ENCODE measurements around the gene PPIL4.
"Not testable (repeated sequence)": the region's sequence is repeated elsewhere in the genome, so short reads cannot be mapped to it uniquely, and the experiment has no call there.

Gene PPIL4

GRCh38 chr6:149515494-149515893 is 30.3 kb downstream of the PPIL4 start:
- no peak for DNase-seq

GRCh38 chr6:149513915-149514314 is 31.9 kb downstream of the PPIL4 start:
- DNase-seq, result no peak

DNA sequence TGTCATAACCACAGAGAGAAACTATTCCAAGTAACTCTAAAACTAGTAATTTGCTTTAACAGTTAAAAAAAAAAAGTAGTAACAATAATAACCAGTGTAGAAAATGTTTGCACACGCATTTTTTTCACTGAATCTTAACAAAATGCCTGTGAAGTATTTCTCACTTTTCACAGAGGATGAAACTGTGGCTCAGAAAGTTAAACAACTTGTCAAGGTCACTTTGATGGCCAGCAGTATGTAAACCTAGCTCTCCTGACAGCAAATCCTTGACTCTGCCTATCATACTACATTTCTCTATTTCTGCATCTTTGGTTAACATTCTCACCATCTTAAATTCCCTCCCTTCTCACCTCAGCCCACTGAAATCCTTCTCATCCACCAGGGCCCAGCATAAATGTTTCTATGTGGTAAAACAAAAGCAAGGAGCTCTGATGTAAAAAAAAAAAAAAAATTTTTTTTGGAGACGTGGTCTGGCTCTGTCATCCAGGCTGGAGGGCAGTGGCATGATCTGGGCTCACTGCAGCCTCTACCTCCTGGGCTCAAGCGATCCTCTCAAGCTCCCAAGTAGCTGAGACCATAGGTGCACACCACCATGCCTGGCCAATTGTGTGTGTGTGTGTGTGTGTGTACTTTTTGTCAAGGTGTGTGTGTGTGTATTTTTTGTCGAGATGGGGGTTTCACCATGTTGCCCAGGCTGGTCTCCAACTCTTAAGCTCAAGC is 34.9 kb downstream of the PPIL4 start:
- no peak for DNase-seq

DNA sequence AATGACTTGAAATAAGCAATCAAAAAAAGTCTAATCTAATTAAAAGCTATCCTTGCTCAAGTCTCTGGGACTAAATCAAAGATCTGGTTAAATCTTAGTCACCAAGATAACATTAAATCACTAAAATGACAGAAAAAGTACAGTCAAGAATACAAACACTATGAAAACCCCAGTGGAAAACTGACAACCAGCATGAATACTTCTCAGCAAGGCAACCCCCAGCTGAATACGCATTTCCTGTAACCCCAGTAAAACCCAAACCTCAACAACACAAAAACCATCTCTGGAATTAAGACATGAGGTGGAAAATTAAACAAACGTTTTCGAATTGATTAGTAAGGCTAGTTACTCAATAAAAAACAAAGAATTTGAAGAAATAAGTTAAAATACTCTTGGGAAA is 37.4 kb downstream of the PPIL4 start:
- no peak for DNase-seq

DNA sequence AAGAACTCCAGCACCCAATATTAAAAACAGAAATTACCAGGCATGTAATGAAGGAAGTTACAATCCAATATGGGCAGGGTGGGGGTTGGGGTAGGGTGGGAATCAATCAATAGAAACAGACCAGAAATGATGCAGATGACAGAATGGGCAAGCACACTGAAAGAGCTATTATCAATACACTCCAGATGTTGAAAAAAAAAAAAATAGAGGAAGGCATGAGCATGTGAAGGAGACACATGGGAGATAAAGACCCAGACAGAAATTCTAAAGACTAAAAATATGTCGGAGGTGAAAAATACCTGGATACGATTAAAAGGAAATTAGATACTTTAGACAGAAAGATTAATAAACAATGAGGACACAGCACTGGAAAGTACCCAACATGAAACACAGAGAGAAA is 42.0 kb downstream of the PPIL4 start:
- no peak for DNase-seq

DNA sequence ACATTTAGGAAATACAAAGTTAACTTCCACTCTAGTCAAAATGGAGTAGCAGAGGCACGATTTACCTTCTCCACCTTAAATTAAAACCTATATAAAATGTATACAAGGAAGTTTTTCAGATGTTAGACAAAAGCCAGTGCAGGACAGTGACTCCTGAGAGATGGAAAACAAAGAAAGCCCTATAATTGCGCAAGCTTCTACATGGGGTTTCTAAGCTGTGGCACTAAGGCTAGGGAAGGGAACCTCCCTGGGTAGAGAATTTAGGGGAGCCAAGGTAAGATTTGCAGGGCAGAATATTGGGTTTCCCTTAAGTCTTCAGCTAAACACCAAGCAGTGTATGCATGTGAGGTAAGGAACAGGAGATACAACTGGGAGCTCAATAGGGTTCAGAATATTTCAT is 42.6 kb downstream of the PPIL4 start:
- no peak for DNase-seq

- no peak for DNase-seq
These were observed 44.1 kb downstream of the PPIL4 start for GRCh38 chr6:149501768-149502167.

DNA sequence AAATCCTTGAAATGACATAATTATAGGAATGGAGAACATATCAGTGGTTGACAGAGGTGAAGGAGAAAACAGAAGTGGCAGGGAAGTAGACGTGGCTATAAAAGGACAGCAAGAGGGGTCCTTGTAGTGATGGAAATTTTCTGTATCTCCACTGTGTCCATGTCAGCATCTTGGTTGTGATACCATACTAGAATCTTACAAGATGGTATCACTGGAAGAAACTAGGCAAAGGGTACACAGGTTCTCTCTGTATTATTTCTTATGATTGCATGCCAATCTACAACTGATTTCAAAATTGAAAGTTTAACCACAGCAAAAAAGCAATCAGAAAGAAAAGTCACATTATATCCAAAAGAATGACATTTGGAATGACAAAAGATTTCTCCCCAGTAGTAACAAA is 44.6 kb downstream of the PPIL4 start:
- DNase-seq, result no peak

GRCh38 chr6:149500096-149500495 is 45.7 kb downstream of the PPIL4 start:
- no peak for DNase-seq

DNA sequence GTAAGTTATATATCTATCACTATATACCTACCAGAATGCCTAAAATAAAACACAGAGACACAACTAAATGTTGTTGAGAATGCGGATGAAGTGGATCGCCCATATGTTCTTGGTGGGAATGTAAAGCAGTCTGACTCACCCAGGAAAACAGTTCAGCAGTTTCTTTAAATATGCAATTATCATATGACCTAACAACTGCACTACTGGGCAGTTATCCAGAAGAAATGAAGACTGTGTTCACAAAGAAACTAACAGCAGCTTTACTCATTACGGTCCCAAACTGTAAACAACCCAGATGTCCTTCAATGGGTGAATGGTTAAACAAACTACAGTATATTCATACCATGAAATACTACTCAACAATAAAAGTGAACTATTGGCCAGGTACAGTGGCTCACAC is 46.8 kb downstream of the PPIL4 start:
- DNase-seq, result no peak

DNA sequence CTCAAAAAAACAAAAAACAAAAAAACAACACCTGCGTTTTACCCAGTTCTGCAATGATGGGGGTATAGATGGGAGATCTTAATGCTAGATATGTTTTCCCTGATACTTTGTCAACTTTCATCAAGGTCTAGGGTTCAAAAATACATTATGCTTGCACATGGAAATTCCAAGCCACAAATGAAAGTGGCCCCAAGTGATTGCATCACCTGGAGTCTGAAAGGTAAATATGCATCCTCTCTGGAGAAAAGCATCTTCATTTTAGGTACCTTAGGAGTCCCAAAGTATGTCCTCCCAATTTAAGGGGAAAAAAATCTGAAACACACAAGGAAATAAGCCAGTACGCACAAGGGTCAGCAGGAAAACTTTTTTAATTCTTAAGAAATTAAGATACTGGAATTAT is 48.5 kb downstream of the PPIL4 start:
- no peak for DNase-seq

DNA sequence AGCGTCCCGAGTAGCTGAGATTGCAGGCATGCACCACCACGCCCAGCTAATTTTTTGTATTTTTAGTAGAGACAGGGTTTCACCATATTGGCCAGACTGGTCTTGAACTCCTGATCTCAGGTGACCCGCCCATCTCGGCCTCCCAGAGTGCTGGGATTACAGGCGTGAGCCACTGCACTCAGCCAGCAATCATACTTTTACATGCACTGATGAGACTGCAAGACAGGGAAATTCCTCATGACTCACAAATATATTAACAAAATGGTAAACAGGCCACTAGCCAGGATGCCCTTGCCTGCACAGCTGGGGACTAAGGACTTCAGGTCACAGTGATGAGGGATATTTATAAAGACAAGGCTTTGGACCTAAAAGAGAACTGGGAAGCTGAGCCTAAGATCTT is 49.2 kb downstream of the PPIL4 start:
- DNase-seq, result not testable (repeated sequence)

DNA sequence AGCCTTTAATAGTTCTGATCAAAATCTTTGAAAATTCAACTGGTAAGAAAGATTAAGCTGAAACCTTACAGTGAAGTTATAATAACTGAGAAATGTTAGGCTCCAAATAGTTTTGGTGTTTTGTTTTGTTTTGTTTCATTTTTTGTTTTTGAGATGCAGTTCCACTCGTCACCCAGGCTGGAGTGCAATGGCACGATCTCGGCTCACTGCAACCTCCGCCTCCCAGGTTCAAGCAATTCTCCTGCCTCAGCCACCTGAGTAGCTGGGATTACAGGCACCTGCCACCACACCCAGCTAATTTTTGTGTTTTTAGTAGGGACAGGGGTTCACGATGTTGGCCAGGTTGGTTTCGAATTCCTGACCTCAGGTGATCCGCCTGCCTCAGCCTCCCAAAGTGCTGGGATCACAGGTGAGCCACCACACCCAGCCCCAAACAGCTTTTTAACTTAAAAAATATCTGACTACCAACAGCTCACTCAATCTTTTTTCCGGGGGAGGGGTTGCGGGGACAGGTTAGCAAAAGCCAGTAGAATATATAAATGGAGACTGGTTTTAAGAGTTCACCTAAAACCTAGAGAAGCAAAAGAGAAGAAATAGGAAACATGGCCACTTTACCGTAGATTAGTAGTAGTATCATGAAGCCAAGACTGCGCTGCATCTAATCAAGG is 50.4 kb downstream of the PPIL4 start:
- DNase-seq, result not testable (repeated sequence)

- DNase-seq, result not testable (repeated sequence)
These were observed 51.0 kb downstream of the PPIL4 start for GRCh38 chr6:149494810-149495209.

GRCh38 chr6:149493761-149494320 is 52.0 kb downstream of the PPIL4 start:
- DNase-seq, result no peak

GRCh38 chr6:149492798-149493343 is 53.0 kb downstream of the PPIL4 start:
- DNase-seq, result no peak

GRCh38 chr6:149489967-149490366 is 55.9 kb downstream of the PPIL4 start:
- DNase-seq, result no peak

DNA sequence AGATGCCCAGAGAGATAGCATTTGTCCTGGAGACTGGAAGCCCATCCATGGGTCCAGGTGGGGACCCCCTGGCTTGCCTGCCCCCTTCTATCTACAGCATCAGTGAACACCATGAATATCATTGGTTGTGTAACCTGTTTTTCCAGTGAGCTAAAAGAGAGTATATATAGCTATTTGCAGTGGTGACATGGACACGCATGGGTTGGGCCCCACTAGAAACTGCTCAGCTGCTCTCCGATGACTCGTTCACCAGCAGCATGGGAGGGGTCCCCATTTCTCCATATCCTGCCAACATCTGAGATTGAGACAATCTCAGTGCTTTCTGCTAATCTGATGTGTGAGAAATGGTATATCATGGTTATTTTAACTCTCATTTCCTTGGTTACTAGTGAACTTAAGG is 57.0 kb downstream of the PPIL4 start:
- DNase-seq, result no peak

DNA sequence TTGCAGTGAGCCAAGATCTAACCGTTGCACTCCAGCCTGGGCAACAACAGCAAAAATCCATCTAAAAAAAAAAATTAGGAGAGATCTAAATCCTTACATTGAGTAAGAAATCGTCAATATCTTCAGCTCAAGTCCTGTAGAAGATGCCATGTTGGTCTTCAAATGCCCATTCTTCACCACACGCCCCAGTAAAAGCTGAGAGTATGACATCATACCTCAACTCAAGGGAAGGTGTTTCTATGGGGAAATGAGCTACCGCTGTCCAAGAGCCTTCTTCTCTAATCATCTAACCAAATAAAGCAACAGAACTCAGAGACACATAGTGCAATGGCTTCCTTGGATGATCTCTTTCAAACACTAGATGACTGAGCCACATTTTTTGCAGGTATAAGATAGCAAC is 58.5 kb downstream of the PPIL4 start:
- DNase-seq, result no peak

DNA sequence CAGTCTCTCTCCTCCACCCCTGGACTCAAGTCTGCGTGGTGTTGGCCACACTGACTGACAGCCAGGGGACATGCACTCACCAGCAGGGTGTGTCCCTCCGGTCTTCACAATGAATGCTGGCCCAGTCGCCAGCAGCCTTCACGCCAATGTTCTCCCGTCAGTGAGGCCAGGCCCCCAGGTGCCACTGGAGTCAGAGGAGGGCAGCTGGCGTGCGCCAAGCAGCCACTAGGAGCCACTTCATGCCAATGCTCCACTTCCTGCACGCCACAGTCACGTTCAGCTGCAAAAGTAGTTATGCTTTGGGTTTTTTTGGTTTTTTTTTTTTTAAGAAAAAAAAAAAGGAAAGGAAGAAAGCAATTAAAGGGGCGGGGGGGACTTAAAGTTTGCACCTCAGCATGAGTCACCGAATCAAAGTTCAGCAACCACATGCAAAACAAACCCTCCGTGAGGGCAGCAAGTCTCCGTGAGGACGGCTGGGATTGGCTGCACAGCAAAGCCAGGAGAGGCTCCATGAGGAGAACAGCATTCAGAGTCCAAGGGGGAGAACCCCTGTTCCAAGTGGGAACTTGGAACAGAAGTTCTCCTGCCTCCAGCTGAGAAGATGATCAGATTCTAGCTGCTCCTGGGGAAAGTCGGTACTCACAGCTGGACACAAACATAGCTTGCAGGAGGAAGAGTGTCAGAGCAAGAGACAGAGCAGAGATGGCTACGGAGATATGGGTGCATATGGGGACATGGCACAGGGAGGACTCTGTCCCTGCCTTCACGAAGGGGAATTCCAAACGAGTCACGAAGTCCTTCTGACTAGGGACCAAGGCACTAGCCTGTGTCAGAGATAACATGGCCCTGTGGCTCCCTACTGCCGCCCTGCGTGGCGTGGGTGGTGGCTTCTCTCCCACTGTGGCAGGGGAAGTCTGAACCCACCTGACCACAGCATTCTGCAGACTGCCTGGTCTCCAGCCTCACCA is 60.8 kb downstream of the PPIL4 start, which contains the start of gene ZC3H12D:
TSS of gene ZC3H12D (minus strand) at position 282 of the 968 bp plus-strand sequence. CDS start 10,471 bp downstream, outside the sequence.
- no peak for DNase-seq

GRCh38 chr6:149483849-149484655 is 61.8 kb downstream of the PPIL4 start:
- no peak for DNase-seq

DNA sequence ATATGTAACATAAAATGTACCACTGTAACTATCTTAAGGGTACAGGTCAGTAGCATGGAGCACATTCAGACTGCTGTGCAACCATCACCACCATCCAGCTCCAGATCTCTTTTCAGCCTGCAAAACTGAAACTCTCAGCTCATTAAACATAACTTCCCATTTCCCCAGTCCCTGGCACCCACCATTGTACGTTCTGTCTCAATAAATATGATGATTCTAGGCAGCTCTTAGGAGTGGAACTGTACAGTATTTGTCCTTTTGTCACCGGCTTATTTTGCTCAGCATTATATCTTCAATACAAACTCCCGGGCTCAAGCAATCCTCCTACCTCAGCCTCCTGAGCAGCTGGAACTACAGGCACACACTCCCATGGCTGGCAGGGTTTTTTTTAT is 62.5 kb downstream of the PPIL4 start:
- DNase-seq, result no peak
